NCI-H748 treated with DMSO at 0.1 percent for 48 hours (cell line): ENCODE measurements around the gene ATP6V0E1.

Experiments
- DNase-seq: peaks from one replicate; lab custom pipeline; 2025; lab: John Stamatoyannopoulos, UW

Gene ATP6V0E1

GRCh38 chr5:172983542-172984243 is at the start of gene ATP6V0E1:
Gene ATP6V0E1 (plus strand): TSS chr5:172983771. CDS start chr5:172983861, 90 bp downstream.
- peak; percentile 75 for DNase-seq

- no peak for DNase-seq
These were observed 48.5 kb upstream of the ATP6V0E1 start for GRCh38 chr5:172935096-172935495.

- DNase-seq, result no peak
These were observed 47.2 kb upstream of the ATP6V0E1 start for GRCh38 chr5:172936401-172936800.

GRCh38 chr5:172939071-172939470 is 44.5 kb upstream of the ATP6V0E1 start:
- peak; percentile 7 for DNase-seq

DNA sequence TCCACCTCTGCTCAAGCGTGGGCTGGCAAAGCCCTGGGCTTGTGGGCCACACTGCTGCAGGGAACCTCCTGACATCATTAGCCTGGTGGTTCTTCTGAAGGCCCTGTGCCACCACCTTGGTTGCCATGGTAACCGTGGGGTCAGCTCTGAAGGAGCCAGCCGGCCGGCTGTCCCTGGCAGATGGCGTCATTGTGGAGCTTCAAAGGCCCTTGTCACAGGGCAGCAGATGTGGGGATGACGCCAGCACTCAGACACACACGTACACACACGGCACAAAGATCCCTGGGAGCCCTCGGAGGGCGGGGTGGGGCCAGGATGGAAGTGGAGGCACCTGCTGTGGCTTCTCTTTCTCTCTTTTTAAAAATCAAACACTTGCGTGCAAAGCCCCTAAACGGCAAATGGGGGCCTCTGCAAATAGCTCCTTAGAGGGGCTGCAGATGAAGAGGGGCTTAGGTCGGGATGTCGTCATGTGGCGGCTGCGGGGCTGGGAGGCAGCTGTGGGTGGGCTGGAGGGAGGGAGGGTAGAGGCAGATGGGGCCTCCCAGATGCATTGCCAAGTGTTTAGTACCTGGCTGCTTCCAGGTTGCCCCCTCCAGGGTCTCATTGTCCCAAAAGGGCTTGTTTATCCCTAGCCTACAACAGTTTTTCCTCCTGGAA is 43.8 kb upstream of the ATP6V0E1 start:
- peak; percentile 53 for DNase-seq

- DNase-seq, result no peak
These were observed 43.1 kb upstream of the ATP6V0E1 start for GRCh38 chr5:172940268-172941066.

- DNase-seq, result no peak
These were observed 42.5 kb upstream of the ATP6V0E1 start for GRCh38 chr5:172941067-172941516.

DNA sequence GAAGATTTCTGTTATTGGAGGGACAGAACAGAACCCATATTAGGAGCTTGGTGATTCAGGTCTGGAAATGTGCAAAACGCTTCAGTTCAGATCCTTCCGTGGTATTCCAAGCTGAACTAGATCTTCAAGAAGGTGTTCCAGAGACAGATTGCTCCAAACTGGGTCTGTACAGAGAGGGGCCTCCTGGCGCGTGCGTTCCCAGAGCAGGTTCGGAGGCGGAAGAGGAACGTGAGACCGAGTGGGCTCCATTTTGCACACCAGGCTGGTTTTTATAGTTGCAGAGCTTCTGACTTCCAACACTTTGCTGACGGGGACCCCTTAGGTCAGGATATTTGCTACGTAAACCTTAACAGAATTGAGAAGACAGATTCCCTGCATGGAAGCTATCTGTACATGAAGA is 41.0 kb upstream of the ATP6V0E1 start:
- DNase-seq, result no peak

DNA sequence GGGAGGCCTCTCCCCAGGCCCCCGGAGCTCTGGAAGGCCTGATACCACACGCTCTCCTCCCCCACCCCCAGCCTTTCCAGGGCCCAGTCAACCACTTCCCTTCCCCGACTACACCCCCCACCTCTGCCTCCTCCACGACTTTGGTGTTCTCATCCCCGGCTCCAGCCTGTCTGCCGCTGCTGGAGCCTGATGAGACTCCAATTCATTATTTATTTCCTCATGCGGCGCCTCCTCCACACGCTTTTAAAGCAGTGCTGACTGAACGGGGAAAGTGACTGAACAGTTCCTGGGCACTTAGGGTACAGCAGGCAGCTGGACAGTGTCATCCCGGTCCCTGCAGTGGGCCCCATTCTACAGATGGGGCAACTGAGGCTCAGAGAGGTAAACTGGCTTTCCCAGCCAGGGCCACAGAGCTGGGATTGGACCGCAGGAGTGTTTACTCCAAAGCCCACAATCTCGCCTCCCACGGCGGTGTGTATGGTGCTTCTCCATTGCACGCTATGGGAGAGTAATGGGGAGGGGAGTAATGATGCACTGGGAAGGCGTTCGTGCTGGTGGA is 40.2 kb upstream of the ATP6V0E1 start:
- DNase-seq, result no peak

GRCh38 chr5:172943906-172944305 is 39.7 kb upstream of the ATP6V0E1 start:
- DNase-seq, result no peak

GRCh38 chr5:172944741-172945140 is 38.8 kb upstream of the ATP6V0E1 start:
- no peak for DNase-seq

DNA sequence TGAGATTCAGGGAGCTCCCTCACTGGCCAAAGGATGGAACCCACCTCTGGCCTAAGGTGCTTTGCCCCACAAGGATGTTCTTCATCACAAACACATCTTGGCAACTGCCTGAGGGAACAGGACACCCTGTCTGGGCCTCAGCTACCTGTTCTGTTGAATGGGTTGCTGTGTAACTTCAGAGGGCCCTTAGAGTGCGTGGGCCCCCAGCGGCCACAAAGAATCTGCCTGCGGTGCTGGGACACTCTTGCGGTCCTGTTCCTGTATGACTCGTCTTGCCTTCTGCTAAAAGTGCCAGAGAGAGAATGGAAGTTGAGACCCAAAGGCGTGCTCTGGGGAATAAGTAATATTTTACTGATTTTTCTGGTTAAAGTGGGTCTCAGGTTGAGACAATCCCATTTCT is 38.4 kb upstream of the ATP6V0E1 start:
- no peak for DNase-seq

- DNase-seq, result no peak
These were observed 37.4 kb upstream of the ATP6V0E1 start for GRCh38 chr5:172946146-172946545.

DNA sequence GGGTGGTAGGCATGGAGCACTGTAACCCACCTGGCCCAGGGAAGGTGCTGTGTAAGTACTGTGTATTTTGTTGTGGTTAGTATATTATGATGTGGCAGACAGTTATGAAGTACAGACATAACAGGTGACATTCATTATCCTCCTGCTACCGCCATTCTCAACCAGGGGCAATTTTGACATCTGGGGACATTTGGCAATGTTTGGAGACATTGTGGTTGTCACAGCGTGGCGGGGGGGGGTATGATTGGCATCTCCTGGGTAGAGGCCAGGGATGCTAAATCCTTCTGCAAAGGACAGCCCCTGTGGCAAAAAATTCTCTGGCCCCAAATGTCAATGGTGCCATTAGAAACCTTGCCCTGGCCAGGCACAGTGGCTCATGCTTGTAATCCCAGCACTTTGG is 34.1 kb upstream of the ATP6V0E1 start:
- no peak for DNase-seq

DNA sequence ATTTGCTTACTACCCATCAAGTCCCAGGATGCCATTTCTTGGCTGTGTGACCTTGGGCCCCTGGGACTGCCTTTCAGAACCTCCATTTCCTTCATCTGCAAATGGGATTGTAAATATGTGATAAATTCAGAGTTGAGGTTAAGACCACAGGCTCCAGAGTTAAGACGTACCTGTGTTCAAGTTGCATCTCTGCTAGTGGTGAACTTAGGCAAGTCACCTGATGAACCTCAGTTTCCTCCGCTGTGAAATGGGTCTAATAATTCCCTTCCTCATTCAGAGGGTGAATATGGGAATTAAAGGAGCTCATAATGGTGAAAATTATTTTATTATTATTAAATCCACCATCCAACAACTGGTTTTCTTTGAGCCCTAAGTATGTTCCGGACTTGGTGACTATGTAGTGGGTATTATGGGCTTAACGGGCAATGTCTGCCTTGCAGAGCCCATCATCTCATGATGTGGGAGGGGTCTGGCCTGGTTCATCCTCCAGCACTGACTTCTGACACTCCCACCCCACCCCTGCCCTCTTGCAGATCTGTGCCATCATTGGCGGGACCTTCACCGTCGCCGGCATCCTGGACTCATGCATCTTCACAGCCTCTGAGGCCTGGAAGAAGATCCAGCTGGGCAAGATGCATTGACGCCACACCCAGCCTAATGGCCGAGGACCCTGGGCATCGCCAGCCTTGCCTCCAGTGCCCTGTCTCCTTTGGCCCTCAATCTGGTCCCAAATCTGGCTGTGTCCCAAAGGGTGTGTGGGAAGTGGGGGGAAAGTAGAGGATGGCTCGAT is 33.2 kb upstream of the ATP6V0E1 start:
- DNase-seq, result no peak

DNA sequence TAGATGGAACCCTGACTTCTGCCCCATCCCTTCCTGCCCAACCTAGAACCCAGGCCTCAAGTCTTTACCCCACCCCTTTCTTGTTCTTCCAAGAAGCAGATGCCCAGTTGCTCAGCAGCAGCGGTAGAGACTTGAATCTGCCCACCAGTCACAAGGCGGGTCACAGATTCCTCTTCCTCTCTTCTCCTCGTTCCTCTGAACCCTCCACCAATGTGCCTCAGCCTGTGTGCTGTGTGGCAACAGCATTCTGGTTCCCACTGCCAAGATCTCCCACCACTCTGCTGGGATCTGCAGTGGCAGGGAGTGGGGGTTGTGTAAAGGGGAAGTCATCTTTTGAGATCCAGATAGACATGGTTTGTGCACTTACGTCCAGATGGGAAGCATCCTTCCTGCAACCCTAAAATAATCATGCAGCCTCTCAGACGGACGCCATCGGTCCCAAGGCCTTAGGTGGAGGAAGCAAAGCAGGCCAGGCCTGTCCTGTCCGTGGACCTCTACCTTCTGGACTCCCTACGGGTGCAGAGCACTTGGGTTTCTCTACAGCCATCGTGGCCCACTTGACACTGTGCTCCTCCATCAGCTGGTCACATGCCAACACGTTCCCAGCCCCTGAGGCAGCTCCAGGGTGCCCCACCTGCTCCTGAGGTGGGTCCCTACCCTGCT is 32.1 kb upstream of the ATP6V0E1 start:
- no peak for DNase-seq

- DNase-seq, result no peak
These were observed 31.5 kb upstream of the ATP6V0E1 start for GRCh38 chr5:172952034-172952511.

GRCh38 chr5:172953776-172954675 is 29.5 kb upstream of the ATP6V0E1 start:
- no peak for DNase-seq

DNA sequence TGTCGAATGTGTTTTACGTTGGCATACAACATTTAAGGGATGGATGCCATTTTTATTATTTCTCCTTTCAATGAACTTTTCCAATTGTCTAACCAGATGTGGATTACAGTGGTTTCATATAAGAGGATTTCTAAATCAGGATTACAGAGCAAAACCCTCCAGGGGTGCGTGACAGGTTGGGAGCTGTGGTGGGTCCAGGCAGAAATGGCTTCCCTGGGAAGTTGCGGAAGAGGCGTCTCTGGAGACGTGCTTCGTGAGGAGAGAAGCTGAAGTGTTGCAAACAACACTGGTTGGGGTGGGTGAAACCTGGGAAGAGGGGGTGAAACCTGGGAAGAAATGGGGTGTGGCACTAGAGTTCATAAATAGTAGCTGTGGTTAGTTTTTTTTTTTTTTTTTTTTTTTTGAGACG is 28.8 kb upstream of the ATP6V0E1 start:
- DNase-seq, result no peak

DNA sequence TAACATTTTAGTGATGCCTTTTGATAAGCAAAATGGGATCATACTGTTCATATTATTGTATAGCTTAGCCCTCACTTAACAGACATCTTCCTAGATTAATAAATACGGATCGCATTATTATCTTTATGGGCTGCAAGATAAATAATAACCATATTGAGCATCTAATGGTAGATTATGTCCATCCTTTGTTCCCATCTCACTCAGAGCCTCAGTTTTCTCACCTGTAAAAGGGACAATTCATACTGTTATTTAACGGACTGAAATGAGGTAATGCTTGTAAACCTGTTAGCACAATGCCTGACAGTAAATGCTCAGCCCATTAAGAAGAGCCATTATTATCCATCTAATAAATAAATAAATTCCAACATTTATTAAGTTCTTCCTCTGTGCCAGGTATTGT is 27.3 kb upstream of the ATP6V0E1 start:
- DNase-seq, result no peak
